Uterus (tissue), 2 donors: Measurements from ENCODE around the gene GNAL.

Experiments used
- CTCF ChIP-seq, 4 experiments: fragments of 200-600 bp in 2 of 4; fragments of 450-650 bp in 2 of 4; sonication (generic) in 2 of 4; IDR thresholded peaks; one replicate each; pipeline ENCODE4 v1.5.1; 2016 to 2019; ENCODE audit warnings: antibody characterized with exemption in 4 of 4, mild to moderate bottlenecking in 2 of 4, moderate library complexity in 1 of 4
- POLR2A ChIP-seq, 2 donors: fragments of 450-650 bp; IDR thresholded peaks; one replicate each; pipeline ENCODE4 v1.6.1; 2016; ENCODE audit warnings: antibody characterized with exemption in 2 of 2, mild to moderate bottlenecking in 1 of 2, moderate library complexity in 1 of 2

- TF ChIP-seq POLR2A (IDR thresholded peaks at IDR 0.05) (no peak), CTCF (IDR thresholded peaks at IDR 0.05) (no peak)
Observed at GRCh38 chr18:11784674-11785304, 95.7 kb downstream of the GNAL start.
